HEK293 (cell line): Measurements from ENCODE around the gene HPD.

ENCODE experiments used
- CTCF ChIA-PET: fragments of 350-600 bp; formaldehyde crosslinking; extraction: SDS; loops from one replicate; lab custom pipeline; 2021; ENCODE audit warnings: antibody characterized with exemption; lab: Yijun Ruan, JAX
- POLR2A ChIA-PET: fragments of 300-600 bp; formaldehyde crosslinking; extraction: SDS; loops from one replicate; lab custom pipeline; 2020; ENCODE audit warnings: antibody characterized with exemption, inconsistent platforms; lab: Yijun Ruan, JAX
- H3K27ac ChIP-seq: fragments of 200-500 bp; sonication (Bioruptor generic); 2 replicates; pipeline ENCODE4 v1.5.1; 2014; ENCODE audit warnings: low read depth, low read length, control low read depth, inconsistent platforms; ENCODE audit errors: extremely low read depth
- H3K36me3 ChIP-seq, 2 experiments: fragments of 200-500 bp in 1 of 2; sonication (Bioruptor generic) in 1 of 2; 1 replicate in 1 of 2; 2 replicates in 1 of 2; pipeline ENCODE4 v1.5.1; 2014 to 2017; ENCODE audit warnings: inconsistent platforms in 2 of 2, low read length in 2 of 2; ENCODE audit not compliant: control insufficient read depth in 2 of 2, insufficient read depth in 1 of 2
- H3K4me1 ChIP-seq: fragments of 200-500 bp; sonication (Bioruptor generic); 2 replicates; pipeline ENCODE4 v1.5.1; 2014; ENCODE audit warnings: mild to moderate bottlenecking, low read length, inconsistent platforms; ENCODE audit not compliant: control insufficient read depth, insufficient read depth
- H3K4me3 ChIP-seq: 2 replicates; pipeline ENCODE4 v1.5.1; 2011; ENCODE audit warnings: low read depth, mild to moderate bottlenecking, control low read depth, low read length, moderate library complexity
- H3K9me3 ChIP-seq: fragments of 200-500 bp; sonication (Bioruptor generic); 2 replicates; pipeline ENCODE4 v1.5.1; 2014; ENCODE audit warnings: low read depth, low read length, inconsistent platforms; ENCODE audit not compliant: control insufficient read depth, insufficient read depth
- GLIS1 ChIP-seq: fragments of 450-650 bp; formaldehyde crosslinking; IDR thresholded peaks from 2 replicates; pipeline ENCODE4 v1.5.1; 2016; ENCODE audit warnings: missing biosample characterization, missing genetic modification characterization
- HIC1 ChIP-seq: fragments of 450-650 bp; formaldehyde crosslinking; IDR thresholded peaks from 2 replicates; pipeline ENCODE4 v1.5.1; 2016; ENCODE audit warnings: missing biosample characterization, missing genetic modification characterization
- IKZF3 ChIP-seq: fragments of 450-650 bp; IDR thresholded peaks from 2 replicates; pipeline ENCODE4 v1.5.0; 2018; ENCODE audit warnings: missing biosample characterization, mild to moderate bottlenecking, missing genetic modification characterization, moderate library complexity
- OVOL3 ChIP-seq: fragments of 450-650 bp; formaldehyde crosslinking; IDR thresholded peaks from 2 replicates; pipeline ENCODE4 v1.5.1; 2016; ENCODE audit warnings: missing biosample characterization, missing genetic modification characterization
- SP2 ChIP-seq: fragments of 450-650 bp; formaldehyde crosslinking; IDR thresholded peaks from 2 replicates; pipeline ENCODE4 v1.5.1; 2016; ENCODE audit warnings: missing biosample characterization, missing genetic modification characterization
- SP7 ChIP-seq: fragments of 450-650 bp; formaldehyde crosslinking; IDR thresholded peaks from 2 replicates; pipeline ENCODE4 v1.5.1; 2016; ENCODE audit warnings: missing biosample characterization, missing genetic modification characterization
- ZBTB20 ChIP-seq: fragments of 450-650 bp; formaldehyde crosslinking; IDR thresholded peaks from 2 replicates; pipeline ENCODE4 v1.5.1; 2016; ENCODE audit warnings: missing biosample characterization, missing genetic modification characterization
- ZEB2 ChIP-seq: fragments of 450-650 bp; formaldehyde crosslinking; IDR thresholded peaks from 2 replicates; pipeline ENCODE4 v1.5.1; 2016; ENCODE audit warnings: missing biosample characterization, missing genetic modification characterization
- ZFP37 ChIP-seq: fragments of 450-650 bp; formaldehyde crosslinking; IDR thresholded peaks from 2 replicates; pipeline ENCODE4 v1.5.1; 2016; ENCODE audit warnings: missing biosample characterization, missing genetic modification characterization
- ZFP41 ChIP-seq: fragments of 450-650 bp; formaldehyde crosslinking; IDR thresholded peaks from 2 replicates; pipeline ENCODE4 v1.5.1; 2016; ENCODE audit warnings: missing biosample characterization, missing genetic modification characterization, borderline replicate concordance
- ZNF18 ChIP-seq: fragments of 450-650 bp; formaldehyde crosslinking; IDR thresholded peaks from 2 replicates; pipeline ENCODE4 v1.5.1; 2016; ENCODE audit warnings: missing biosample characterization, missing genetic modification characterization
- ZNF19 ChIP-seq: fragments of 450-650 bp; formaldehyde crosslinking; IDR thresholded peaks from 2 replicates; pipeline ENCODE4; 2016; ENCODE audit warnings: missing biosample characterization, missing genetic modification characterization, low read depth
- ZNF214 ChIP-seq: fragments of 450-650 bp; formaldehyde crosslinking; IDR thresholded peaks from 2 replicates; pipeline ENCODE4 v1.5.1; 2017; ENCODE audit warnings: missing biosample characterization, mild to moderate bottlenecking, missing genetic modification characterization, borderline replicate concordance
- ZNF223 ChIP-seq: fragments of 450-650 bp; formaldehyde crosslinking; IDR thresholded peaks from 2 replicates; pipeline ENCODE4 v1.5.1; 2016; ENCODE audit warnings: missing biosample characterization, missing genetic modification characterization
- ZNF324 ChIP-seq: fragments of 450-650 bp; formaldehyde crosslinking; IDR thresholded peaks from 2 replicates; pipeline ENCODE4 v1.5.1; 2016; ENCODE audit warnings: missing biosample characterization, missing genetic modification characterization
- ZNF366 ChIP-seq: fragments of 450-650 bp; formaldehyde crosslinking; conservative IDR thresholded peaks from 2 replicates; pipeline ENCODE4 v1.5.1; 2016; ENCODE audit warnings: missing biosample characterization, missing genetic modification characterization
- ZNF394 ChIP-seq: fragments of 450-650 bp; formaldehyde crosslinking; IDR thresholded peaks from 2 replicates; pipeline ENCODE4 v1.5.1; 2016; ENCODE audit warnings: missing biosample characterization, missing genetic modification characterization, mild to moderate bottlenecking, moderate library complexity, borderline replicate concordance
- ZNF501 ChIP-seq: fragments of 450-650 bp; formaldehyde crosslinking; IDR thresholded peaks from 2 replicates; pipeline ENCODE4 v1.5.1; 2016; ENCODE audit warnings: missing biosample characterization, missing genetic modification characterization
- ZNF514 ChIP-seq: fragments of 450-650 bp; formaldehyde crosslinking; IDR thresholded peaks from 2 replicates; pipeline ENCODE4 v1.5.1; 2016; ENCODE audit warnings: missing biosample characterization, missing genetic modification characterization
- ZNF600 ChIP-seq: fragments of 450-650 bp; formaldehyde crosslinking; IDR thresholded peaks from 2 replicates; pipeline ENCODE4 v1.5.1; 2016; ENCODE audit warnings: missing biosample characterization, missing genetic modification characterization
- ZNF629 ChIP-seq: fragments of 450-650 bp; formaldehyde crosslinking; IDR thresholded peaks from 2 replicates; pipeline ENCODE4 v1.5.1; 2017; ENCODE audit warnings: missing biosample characterization, missing genetic modification characterization
- ZNF639 ChIP-seq: fragments of 450-650 bp; formaldehyde crosslinking; IDR thresholded peaks from 2 replicates; pipeline ENCODE4 v1.5.1; 2016; ENCODE audit warnings: missing biosample characterization, missing genetic modification characterization

HPD gene

GRCh38 chr12:121858662-121859572, at the start of gene HPD:
Gene HPD, minus strand, starts transcription at chr12:121858859. Its CDS starts 36 bp downstream, at chr12:121858823.
- ChIA-PET CTCF (interaction anchor here (0.7 to 3.8 kb wide), 4 partner anchors 25 to 206 kb away, joined by 3 to 22 read pairs (median 3); partner anchors contain the start of gene RHOF), POLR2A (interaction anchor here (1.2 to 1.5 kb wide), 2 partner anchors 14 to 16 kb away, joined by 3 to 4 read pairs; no protein-coding TSS in a partner anchor)
- H3K4me1 ChIP-seq = peaks cover 8% of the 10 kb centered on the region; the same call in 1 of the 2 replicates
- no peaks in the 10 kb centered on the region for H3K9me3 ChIP-seq
- H3K36me3 ChIP-seq = no peaks in the 10 kb centered on the region
- no peak within 1 kb of the TSS for H3K27ac ChIP-seq
- 0 out of 2 replicates have a peak, but pooled peaks have one; percentile 39 for TF ChIP-seq ZNF324 (tag by site-specific recombination)
- TF ChIP-seq ZNF19 (tag by site-specific recombination) = no peak
- peak; percentile 14; the same call in 1 of the 2 replicates for TF ChIP-seq IKZF3 (tag by site-specific recombination)
- TF ChIP-seq ZNF639 = peak; percentile 21; the same call in 1 of the 2 replicates
- TF ChIP-seq ZNF223 (tag by site-specific recombination) = no peak
- peak; percentile 50; the same call in 1 of the 2 replicates for TF ChIP-seq SP7 (tag by site-specific recombination)
- no peak for TF ChIP-seq ZNF18
- TF ChIP-seq GLIS1 (tag by site-specific recombination) = peak; percentile 13; the same call in 1 of the 2 replicates
- TF ChIP-seq ZNF366 = peak; percentile 48
- no peak for TF ChIP-seq OVOL3 (tag by site-specific recombination)
- TF ChIP-seq ZNF214 (tag by site-specific recombination) = no peak
- TF ChIP-seq ZNF600 (tag by site-specific recombination) = peak; percentile 62; the same call in 1 of the 2 replicates
- TF ChIP-seq ZEB2 (tag by site-specific recombination) = 0 out of 2 replicates have a peak, but pooled peaks have one; percentile 39
- no peak for TF ChIP-seq ZBTB20 (tag by site-specific recombination)
- peak; percentile 34; the same call in 1 of the 2 replicates for TF ChIP-seq ZNF629
- no peak for TF ChIP-seq SP2 (tag by site-specific recombination)
- peak; percentile 28; the same call in 1 of the 2 replicates for TF ChIP-seq ZNF501 (tag by site-specific recombination)
- no peak for TF ChIP-seq ZFP41 (tag by site-specific recombination)
- TF ChIP-seq ZNF514 (tag by site-specific recombination) = no peak
- 0 out of 2 replicates have a peak, but pooled peaks have one; percentile 17 for TF ChIP-seq HIC1 (tag by site-specific recombination)
- 0 out of 2 replicates have a peak, but pooled peaks have one; percentile 45 for TF ChIP-seq ZNF394 (tag by site-specific recombination)
- peak; percentile 76 for TF ChIP-seq ZFP37 (tag by site-specific recombination)
- H3K4me3 ChIP-seq = no peak within 1 kb of the TSS
